GM19328 (cell line): ENCODE measurements around the gene CRABP1.

Experiments used
- ATAC-seq: cut with Tn5 transposase; IDR thresholded peaks from one replicate; pipeline ENCODE4 v1.9.1; 2021; ENCODE audit warnings: mild to moderate bottlenecking, moderate library complexity; ENCODE audit not compliant: unreplicated experiment

CRABP1 gene

GRCh38 chr15:78343276-78344060 lies 3.3 kb downstream of the CRABP1 start:
- ATAC-seq, result no peak

- ATAC-seq, result no peak
Observed at GRCh38 chr15:78345396-78346125, 5.4 kb downstream of the CRABP1 start.

DNA sequence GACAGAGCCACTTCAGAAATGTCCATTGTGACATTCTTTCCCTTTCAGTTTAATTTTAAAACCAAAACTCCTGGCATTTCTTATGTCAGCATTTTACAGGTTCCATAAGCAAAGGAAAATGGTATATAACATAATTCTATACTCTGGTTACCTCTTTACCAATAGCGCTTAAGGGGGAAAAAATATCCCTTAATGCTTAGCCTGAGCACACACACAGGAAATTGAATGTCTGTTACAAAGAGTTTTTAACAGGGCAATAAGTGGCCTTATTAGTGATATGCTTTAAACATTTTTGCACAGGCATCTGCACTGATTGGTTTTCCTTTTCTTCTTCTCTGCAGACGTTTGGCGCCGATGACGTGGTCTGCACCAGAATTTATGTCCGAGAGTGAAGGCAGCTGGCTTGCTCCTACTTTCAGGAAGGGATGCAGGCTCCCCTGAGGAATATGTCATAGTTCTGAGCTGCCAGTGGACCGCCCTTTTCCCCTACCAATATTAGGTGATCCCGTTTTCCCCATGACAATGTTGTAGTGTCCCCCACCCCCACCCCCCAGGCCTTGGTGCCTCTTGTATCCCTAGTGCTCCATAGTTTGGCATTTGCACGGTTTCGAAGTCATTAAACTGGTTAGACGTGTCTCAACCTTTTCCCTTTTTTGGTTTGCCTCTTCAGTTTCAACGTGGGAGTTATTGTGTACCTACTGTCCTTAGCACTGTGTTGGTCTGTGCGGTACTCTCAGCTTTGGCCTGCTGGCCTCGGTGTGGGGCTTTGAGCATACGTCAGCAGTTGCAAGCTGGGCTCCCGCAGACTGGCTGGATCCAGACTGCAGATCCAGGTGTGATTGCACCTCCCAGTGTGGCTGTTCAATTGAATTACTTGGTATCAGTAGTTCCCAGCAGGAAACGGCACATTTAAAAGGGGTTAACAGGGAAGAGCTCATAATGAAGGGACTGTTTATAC lies 7.7 kb downstream of the CRABP1 start:
- ATAC-seq, result no peak

GRCh38 chr15:78350058-78350457 lies 9.9 kb downstream of the CRABP1 start:
- ATAC-seq, result no peak

DNA sequence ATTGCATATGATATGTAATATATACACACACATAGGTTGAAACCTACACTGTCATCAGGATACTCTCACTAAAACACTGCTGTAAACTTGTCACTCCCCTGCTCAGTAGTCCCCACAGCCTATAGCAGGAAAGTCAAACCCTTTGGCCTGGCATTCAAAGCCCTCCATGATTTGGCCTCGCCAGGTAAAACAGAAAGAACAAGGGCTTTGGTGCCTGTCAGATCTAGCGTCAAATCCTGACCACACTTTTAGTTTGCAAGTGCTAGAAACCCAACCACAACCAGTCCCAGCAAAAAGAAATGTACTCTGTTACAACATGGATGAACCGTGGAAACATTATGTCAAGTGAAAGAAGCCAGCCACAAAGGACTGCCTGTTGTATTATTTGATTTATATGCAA lies 11.4 kb downstream of the CRABP1 start:
- ATAC-seq, result no peak

DNA sequence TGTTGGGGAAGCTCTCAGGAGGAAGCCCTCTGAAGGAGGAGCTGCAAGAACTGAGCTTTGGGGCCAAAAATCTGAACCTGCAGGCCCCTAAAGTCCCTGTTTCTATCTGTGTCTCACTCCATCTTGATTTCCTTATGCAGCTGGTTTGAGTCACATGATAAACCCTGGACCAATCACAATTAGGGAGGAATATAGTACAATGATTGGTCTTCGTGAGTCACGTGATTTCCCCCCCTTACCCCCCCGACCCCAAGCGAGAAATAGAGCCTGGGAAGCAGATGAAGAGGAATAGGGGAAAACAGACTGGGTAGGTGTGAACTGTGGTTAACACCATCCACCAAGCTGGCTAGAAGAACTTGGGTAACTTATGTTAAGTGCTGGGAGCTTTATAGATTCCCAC lies 12.9 kb downstream of the CRABP1 start:
- ATAC-seq, result no peak

DNA sequence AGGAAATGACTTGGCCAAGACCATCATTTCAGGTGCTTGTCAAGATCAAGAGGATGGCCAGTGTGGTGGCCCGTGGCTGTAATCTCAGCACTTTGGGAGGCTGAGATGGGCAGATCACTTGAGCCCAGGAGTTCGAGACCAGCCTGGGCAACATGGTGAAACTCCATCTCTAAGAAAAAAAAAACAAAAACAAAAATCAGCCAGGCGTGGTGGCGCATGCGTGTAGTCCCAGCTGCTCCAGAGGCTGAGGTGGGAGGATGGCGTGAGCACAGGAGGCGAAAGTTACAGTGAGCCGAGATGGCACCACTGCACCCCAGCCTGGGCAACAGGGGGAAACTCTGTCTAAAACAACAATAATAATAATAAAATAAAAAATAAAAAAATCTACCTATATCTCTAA lies 15.0 kb downstream of the CRABP1 start:
- no peak for ATAC-seq

DNA sequence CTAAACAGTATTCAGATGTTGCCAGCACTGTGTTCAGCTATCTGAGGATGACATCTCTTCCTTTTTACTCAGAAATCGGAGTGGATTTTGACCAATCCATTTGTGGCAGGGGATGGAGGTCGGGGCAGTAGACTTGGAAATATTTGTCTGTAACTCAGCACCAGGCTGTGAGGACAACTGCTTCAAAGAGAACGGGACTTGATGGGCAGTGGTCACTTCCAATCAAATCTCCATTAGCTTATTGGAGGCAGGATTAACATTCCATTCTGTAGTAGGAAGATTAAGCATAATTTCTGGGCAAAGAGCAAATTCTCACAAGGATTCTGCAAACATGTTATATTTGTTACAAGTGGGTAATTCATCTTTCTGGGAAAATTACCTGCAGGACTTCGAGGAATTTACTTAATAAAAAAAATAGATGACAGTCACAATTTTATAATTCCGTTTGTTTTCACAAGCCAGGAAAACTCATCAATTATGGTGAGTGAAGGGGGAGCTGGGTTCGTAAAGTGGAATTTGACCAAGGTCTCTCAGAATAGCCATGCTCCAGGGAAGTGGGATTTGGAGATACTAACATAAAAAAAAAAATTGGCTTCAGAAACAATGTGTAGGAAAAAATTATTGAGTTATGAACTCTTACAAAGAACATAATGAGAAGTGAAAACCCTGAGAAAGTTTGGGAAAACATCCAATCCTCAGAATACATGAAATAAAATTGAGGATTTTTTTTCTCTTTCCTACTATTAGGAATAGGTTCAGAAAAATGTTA lies 18.1 kb downstream of the CRABP1 start:
- ATAC-seq, result no peak

GRCh38 chr15:78359041-78359808 lies 19.1 kb downstream of the CRABP1 start:
- ATAC-seq, result no peak

- ATAC-seq, result no peak
Observed at GRCh38 chr15:78360367-78360801, 20.2 kb downstream of the CRABP1 start.

DNA sequence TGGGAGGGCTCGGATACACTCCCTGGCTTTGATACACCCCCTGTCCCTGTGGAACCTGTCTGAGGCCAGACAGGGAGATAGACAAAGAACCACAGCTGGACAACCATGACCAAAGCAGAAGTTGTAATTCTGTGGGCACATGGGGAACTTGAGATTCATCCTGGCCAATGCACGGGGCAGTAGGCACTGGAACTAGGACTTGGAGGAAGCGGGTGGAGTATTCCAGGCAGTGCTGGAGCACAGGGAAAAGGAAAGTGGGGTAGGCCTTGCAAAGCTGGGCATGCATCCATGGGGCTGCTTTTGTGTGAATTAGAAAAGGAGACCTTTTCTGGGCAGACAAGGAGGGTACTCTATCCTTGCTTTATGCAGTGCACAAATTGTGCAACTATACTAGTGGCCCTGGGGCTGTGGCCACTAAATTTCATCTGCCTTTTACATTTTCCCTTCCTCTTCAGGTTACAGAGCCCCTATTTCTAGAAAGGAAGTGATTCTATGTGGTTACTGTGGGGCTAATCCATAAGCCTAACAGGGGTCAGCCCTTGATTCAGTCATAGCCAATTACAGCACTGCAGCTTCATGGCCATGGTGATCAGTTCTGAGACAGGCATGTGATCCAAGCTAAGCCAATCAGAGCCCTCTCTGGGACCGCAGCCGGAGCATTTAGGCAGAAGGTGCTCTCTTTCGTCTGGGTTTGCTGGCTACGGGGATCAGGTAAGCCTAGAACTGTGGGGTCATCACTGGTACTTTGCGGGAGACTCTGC lies 21.0 kb downstream of the CRABP1 start:
- no peak for ATAC-seq

GRCh38 chr15:78361771-78362506 lies 21.8 kb downstream of the CRABP1 start:
- ATAC-seq, result no peak

DNA sequence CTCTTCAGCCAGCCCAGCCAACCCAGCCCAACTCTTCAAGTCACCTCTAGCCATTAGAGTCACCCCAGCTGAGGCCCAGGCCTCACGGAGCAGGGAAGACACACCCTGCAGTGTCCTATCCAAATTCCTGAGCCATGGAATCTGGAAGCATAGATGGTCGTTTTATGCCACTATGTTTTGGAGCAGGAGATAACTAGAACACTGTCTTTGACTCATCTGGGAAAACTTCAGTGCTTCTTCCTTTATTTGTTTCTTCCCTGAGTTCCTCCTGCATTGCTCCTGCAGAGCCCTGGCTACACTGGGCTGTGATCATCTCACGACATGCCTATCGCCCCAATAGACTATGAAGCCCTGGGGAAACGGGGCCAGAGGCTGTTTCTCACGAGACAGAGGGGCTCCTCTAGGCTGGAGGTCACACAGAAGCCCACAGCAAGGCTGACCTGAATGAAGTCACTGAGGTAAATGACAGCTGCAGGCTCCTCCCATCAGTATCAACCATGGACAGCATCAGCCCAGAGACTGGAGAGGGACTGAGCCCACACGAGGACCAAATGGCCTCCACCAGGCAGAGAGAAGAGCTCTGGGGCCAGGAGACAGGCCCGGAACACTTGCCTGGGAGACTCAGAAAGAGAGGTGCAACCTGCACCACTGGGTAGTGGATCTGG lies 22.7 kb downstream of the CRABP1 start:
- ATAC-seq, result no peak

DNA sequence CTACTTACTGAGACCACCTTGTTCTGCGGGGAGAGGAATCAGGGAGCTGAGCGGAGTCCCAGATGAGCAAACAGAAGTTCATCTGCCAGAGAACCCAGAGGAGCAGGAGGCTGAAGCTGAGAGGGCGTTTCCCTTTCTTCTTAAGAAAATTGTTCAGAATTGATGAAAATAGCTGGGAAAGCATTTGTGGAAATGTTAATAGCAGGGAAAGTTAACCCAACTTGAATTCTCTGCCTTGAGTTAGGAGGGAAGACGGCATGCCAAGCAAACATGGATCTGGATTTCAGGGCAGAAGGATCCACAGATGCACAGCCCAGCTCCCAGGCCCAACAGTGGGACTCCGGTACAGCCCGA lies 23.2 kb downstream of the CRABP1 start:
- ATAC-seq, result no peak

DNA sequence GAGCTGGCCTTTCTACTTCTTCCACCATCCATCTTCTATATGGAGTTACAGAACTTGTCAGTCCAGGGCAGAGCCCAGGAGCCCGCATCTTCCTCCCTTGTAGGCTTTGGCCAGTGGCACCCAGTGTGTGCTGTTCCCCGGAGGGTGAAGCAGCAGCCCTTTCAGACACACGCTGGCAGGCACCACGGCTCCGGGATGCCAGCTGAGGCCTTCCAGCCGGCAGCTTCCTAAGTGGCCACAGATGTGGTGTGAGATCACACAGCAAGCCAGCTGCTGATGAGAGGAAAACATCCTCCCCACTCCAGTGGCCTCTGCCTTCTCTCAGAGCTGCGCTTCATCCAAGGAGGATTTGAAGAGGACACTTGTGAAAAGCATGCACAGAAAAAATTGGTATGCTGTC lies 24.1 kb downstream of the CRABP1 start:
- ATAC-seq, result no peak

DNA sequence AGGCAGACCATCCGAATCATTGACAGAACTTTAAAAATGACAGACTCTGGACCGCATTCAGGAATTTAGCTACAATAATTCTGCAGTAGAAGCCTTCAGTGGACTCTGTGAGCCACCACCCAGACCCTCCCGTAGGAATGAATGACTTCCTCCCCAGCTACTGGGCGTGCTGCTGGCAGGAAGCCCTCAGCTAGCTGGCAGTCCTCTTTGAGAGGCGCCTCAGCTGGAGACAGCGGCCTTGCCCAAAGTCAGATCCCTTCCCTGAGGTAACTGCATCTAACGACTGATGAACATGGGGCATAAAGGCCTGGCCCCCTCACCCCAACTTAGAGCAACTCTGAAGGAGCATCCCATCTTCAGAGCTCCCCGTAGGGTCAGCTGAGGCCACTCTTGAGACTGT lies 25.8 kb downstream of the CRABP1 start:
- ATAC-seq, result no peak

- no peak for ATAC-seq
Observed at GRCh38 chr15:78366342-78366741, 26.2 kb downstream of the CRABP1 start.

- no peak for ATAC-seq
Observed at GRCh38 chr15:78368651-78369050, 28.5 kb downstream of the CRABP1 start.
